ENCODE measurements around the gene EPN3. TPM values are rescaled to one million over a fixed set of nuclear protein-coding genes. Genes with fewer than 3 reads are reported as not detected.

EPN3 gene
- total RNA-seq, 4 donors from 2014 or later, result 19.2 to 95.7 (median 57.4) TPM

GRCh38 chr17:50531428-50532025 lies 1.0 kb upstream of the EPN3 start:
- no peak overlapping the region for H3K4me3 ChIP-seq
- no peaks in the 10 kb centered on the region for H3K36me3 ChIP-seq
- peaks cover 9 to 30% (median 19%) of the 10 kb centered on the region in 4 donors for H3K4me1 ChIP-seq
- no peak for TF ChIP-seq POLR2A (IDR thresholded peaks at IDR 0.05)
- no peak for DNase-seq
- WGBS, 2 donors (ENCODE audit: low coverage in 1 of 2), result 61% methylated on average over 6 of the region's 6 CpGs; no CpG with 5 or more reads in 1 of the 2 donors
- peak overlapping the region in 1 of 4 donors; percentile 90 for H3K27ac ChIP-seq
- in situ Hi-C loops (cut with MboI; ENCODE audit: low pct_ligation_motif_present in 1 of 4, low pct_unique_long_range_greater_than_20kb in 1 of 4, low sequenced_read_pairs in 3 of 4) (loop anchor here in 2 of 4 donors (25.0 kb wide), 2 partner anchors 306 to 431 kb away; partner anchors contain the start of gene WFIKKN2 (in 1 of the 2)), intact Hi-C loops (cut with DNase I; ENCODE audit: low total_unique reads) (no loop called here)
- H3K27me3 ChIP-seq, result peaks cover 32% of the 10 kb centered on the region
- H3K9me3 ChIP-seq, result no peaks in the 10 kb centered on the region

GRCh38 chr17:50533185-50533584 lies 650 bp downstream of the EPN3 start:
- Histone ChIP-seq H3K27me3 (peaks cover 32% of the 10 kb centered on the region), H3K4me3 (peak overlapping the region in 3 of 4 donors; percentile 30 to 55 (median 45)), H3K27ac (peak overlapping the region; percentile 74 to 90 (median 80)), H3K4me1 (peaks cover 9 to 38% (median 25%) of the 10 kb centered on the region in 4 donors), H3K36me3 (no peaks in the 10 kb centered on the region), H3K9me3 (no peaks in the 10 kb centered on the region)
- in situ Hi-C loops (cut with MboI; ENCODE audit: low pct_ligation_motif_present in 1 of 4, low pct_unique_long_range_greater_than_20kb in 1 of 4, low sequenced_read_pairs in 3 of 4), result loop anchor here in 2 of 4 donors (25.0 kb wide), 2 partner anchors 304 to 429 kb away; partner anchors contain the start of gene WFIKKN2 (in 1 of the 2)
- WGBS, 2 donors (ENCODE audit: low coverage in 1 of 2), result 20 to 31% methylated on average over 1 to 4 of the region's 5 CpGs
- TF ChIP-seq POLR2AphosphoS5 (IDR thresholded peaks at IDR 0.05), result no peak
- TF ChIP-seq EP300 (IDR thresholded peaks at IDR 0.05; ENCODE audit: low read depth), result no peak
- no peak for DNase-seq
- intact Hi-C loops (cut with DNase I; ENCODE audit: low total_unique reads), result no loop called here

- no peaks in the 10 kb centered on the region for H3K9me3 ChIP-seq
- intact Hi-C loops (cut with DNase I; ENCODE audit: low total_unique reads) (no loop called here), in situ Hi-C loops (cut with MboI; ENCODE audit: low pct_ligation_motif_present in 1 of 4, low pct_unique_long_range_greater_than_20kb in 1 of 4, low sequenced_read_pairs in 3 of 4) (loop anchor here in 2 of 4 donors (25.0 kb wide), 2 partner anchors 304 to 429 kb away; partner anchors contain the start of gene WFIKKN2 (in 1 of the 2))
- WGBS, 2 donors (ENCODE audit: low coverage in 1 of 2), result 0 to 7% methylated on average over 3 to 17 of the region's 17 CpGs
- TF ChIP-seq CTCF (IDR thresholded peaks at IDR 0.05) (no peak), EP300 (IDR thresholded peaks at IDR 0.05; ENCODE audit: low read depth) (no peak), POLR2AphosphoS5 (IDR thresholded peaks at IDR 0.05) (peak; percentile 24 to 52 (median 47)), POLR2A (IDR thresholded peaks at IDR 0.05) (no peak)
- DNase-seq, result peak; percentile 81
- H3K27me3 ChIP-seq, result peaks cover 32% of the 10 kb centered on the region
- no peaks in the 10 kb centered on the region for H3K36me3 ChIP-seq
- H3K4me1 ChIP-seq, result peaks cover 9 to 41% (median 28%) of the 10 kb centered on the region in 4 donors
- peak overlapping the region; percentile 74 to 90 (median 80) for H3K27ac ChIP-seq
- H3K4me3 ChIP-seq, result peak overlapping the region in 3 of 4 donors; percentile 30 to 55 (median 45)
These were observed 1.2 kb downstream of the EPN3 start for GRCh38 chr17:50533720-50534148.

- intact Hi-C loops (cut with DNase I; ENCODE audit: low total_unique reads), result no loop called here
- Histone ChIP-seq H3K27me3 (peaks cover 32% of the 10 kb centered on the region), H3K27ac (peak overlapping the region; percentile 74 to 90 (median 80)), H3K4me1 (peaks cover 9 to 43% (median 29%) of the 10 kb centered on the region in 4 donors), H3K9me3 (no peaks in the 10 kb centered on the region), H3K36me3 (no peaks in the 10 kb centered on the region), H3K4me3 (peak overlapping the region in 3 of 4 donors; percentile 30 to 55 (median 45))
- peak; percentile 80 for DNase-seq
- in situ Hi-C loops (cut with MboI; ENCODE audit: low pct_ligation_motif_present in 1 of 4, low pct_unique_long_range_greater_than_20kb in 1 of 4, low sequenced_read_pairs in 3 of 4), result loop anchor here in 2 of 4 donors (25.0 kb wide), 2 partner anchors 303 to 428 kb away; partner anchors contain the start of gene WFIKKN2 (in 1 of the 2)
- WGBS, 2 donors (ENCODE audit: low coverage in 1 of 2), result 35% methylated on average over 24 of the region's 24 CpGs; no CpG with 5 or more reads in 1 of the 2 donors
- TF ChIP-seq POLR2A (IDR thresholded peaks at IDR 0.05), result peak; percentile 75
- no peak for TF ChIP-seq EP300 (IDR thresholded peaks at IDR 0.05; ENCODE audit: low read depth)
- peak; percentile 28 to 83 (median 38) for TF ChIP-seq CTCF (IDR thresholded peaks at IDR 0.05)
- peak; percentile 76 to 79 (median 78) for TF ChIP-seq POLR2AphosphoS5 (IDR thresholded peaks at IDR 0.05)
These were observed 1.9 kb downstream of the EPN3 start for GRCh38 chr17:50534222-50534978.
